SK-N-MC (cell line): ENCODE results near the gene HRCT1.

Experiments used
- EZH2 ChIP-seq: fragments of 200-600 bp; sonication (generic); IDR thresholded peaks from one replicate; pipeline ENCODE4 v1.6.1; 2017; ENCODE audit warnings: antibody characterized with exemption
- FOXP2 ChIP-seq: optimal IDR thresholded peaks from 2 replicates; pipeline ENCODE3; 2011; ENCODE audit warnings: mild to moderate bottlenecking, moderate library complexity; ENCODE audit not compliant: insufficient read depth; ENCODE audit errors: extremely low read length, control extremely low read depth
- POLR2AphosphoS5 ChIP-seq: IDR thresholded peaks from 2 replicates; pipeline ENCODE4 v1.6.1; 2012; ENCODE audit warnings: mild to moderate bottlenecking, low read depth, low read length, borderline replicate concordance

- TF ChIP-seq POLR2AphosphoS5, result no peak
- TF ChIP-seq EZH2, result no peak
- no peak for TF ChIP-seq FOXP2
These were observed 1.1 kb downstream of the HRCT1 start for GRCh38 chr9:35906923-35907699.
